Activated T-cell treated with anti-CD3 and anti-CD28 coated beads, Interleukin-2, amount 50 U/mL, for 24 hours (primary cell): ENCODE measurements around the gene CDK16.
A peak's percentile ranks its signal among the peaks of the same experiment; 100 is the strongest.

Source experiments
- DNase-seq: peaks from one replicate; pipeline ENCODE4 v3.0.0-alpha.2; 2020
- H3K27ac Mint-ChIP-seq: 2 replicates; pipeline ENCODE4 v1.8.0; 2020; ENCODE audit warnings: mild to moderate bottlenecking, mixed read lengths
- H3K27me3 Mint-ChIP-seq: 2 replicates; pipeline ENCODE4 v1.8.0; 2020; ENCODE audit warnings: mixed read lengths
- H3K36me3 Mint-ChIP-seq: 2 replicates; pipeline ENCODE4 v1.8.0; 2020; ENCODE audit warnings: low read depth, mixed read lengths
- H3K4me1 Mint-ChIP-seq: 2 replicates; pipeline ENCODE4 v1.8.0; 2020; ENCODE audit warnings: low read depth, mixed read lengths
- H3K4me3 Mint-ChIP-seq: 2 replicates; pipeline ENCODE4 v1.8.0; 2020; ENCODE audit warnings: mild to moderate bottlenecking, moderate library complexity, mixed read lengths
- H3K9me3 Mint-ChIP-seq: 2 replicates; pipeline ENCODE4 v1.8.0; 2020; ENCODE audit warnings: mixed read lengths

The CDK16 gene

GRCh38 chrX:47193475-47194193, 24.8 kb upstream of the CDK16 start, which contains the start of gene UBA1:
Gene UBA1, plus strand, starts transcription at chrX:47193829. Its CDS starts 4,974 bp downstream, at chrX:47198803.
- H3K9me3 Mint-ChIP-seq: no peaks in the 10 kb centered on the region
- DNase-seq: peak; percentile 95
- H3K4me1 Mint-ChIP-seq: peaks cover 73% of the 10 kb centered on the region
- peaks cover 3% of the 10 kb centered on the region for H3K27me3 Mint-ChIP-seq
- peaks cover 82% of the 10 kb centered on the region for H3K36me3 Mint-ChIP-seq
- H3K4me3 Mint-ChIP-seq: peak within 1 kb of the TSS; percentile 95
- H3K27ac Mint-ChIP-seq: peak within 1 kb of the TSS; percentile 98

- peaks cover 89% of the 10 kb centered on the region for H3K36me3 Mint-ChIP-seq
- H3K4me1 Mint-ChIP-seq: peaks cover 66% of the 10 kb centered on the region
- H3K9me3 Mint-ChIP-seq: no peaks in the 10 kb centered on the region
Observed at GRCh38 chrX:47194194-47194787, 24.2 kb upstream of the CDK16 start.

GRCh38 chrX:47196098-47196497, 22.4 kb upstream of the CDK16 start:
- peaks cover 98% of the 10 kb centered on the region for H3K36me3 Mint-ChIP-seq

More at GRCh38 chrX:47194194-47194787, 24.2 kb upstream of the CDK16 start:
- Mint-ChIP-seq H3K27ac (peak overlapping the region; percentile 98), H3K27me3 (peaks cover 3% of the 10 kb centered on the region), H3K4me3 (peak overlapping the region; percentile 95)
- DNase-seq: no peak

DNA sequence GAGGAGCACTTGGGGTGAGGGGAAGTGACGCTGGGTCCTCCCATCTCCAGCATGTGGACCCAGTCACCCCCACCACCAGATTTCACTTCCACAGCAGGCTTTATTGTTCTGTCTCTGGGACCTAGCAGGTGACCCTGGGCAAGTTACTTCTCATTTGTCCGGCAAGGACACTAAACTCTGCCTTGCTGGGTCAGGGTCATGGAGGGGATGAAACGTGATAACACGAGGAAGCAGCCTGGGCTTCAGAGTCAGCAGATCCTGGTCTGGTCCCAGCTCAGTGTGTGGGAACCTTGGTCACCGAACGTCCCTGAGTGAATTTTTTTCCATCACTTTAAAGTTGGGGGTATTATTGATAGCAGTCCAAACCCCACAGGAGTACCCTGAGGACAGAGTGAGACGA, 21.0 kb upstream of the CDK16 start:
- Mint-ChIP-seq H3K9me3 (no peaks in the 10 kb centered on the region), H3K27ac (peak overlapping the region; percentile 98), H3K4me1 (peaks cover 52% of the 10 kb centered on the region), H3K27me3 (no peaks in the 10 kb centered on the region), H3K4me3 (peak overlapping the region; percentile 23), H3K36me3 (peaks cover 100% of the 10 kb centered on the region)
- DNase-seq: no peak

More at GRCh38 chrX:47196098-47196497, 22.4 kb upstream of the CDK16 start:
- H3K27me3 Mint-ChIP-seq: no peaks in the 10 kb centered on the region
- H3K27ac Mint-ChIP-seq: peak overlapping the region; percentile 98
- peaks cover 57% of the 10 kb centered on the region for H3K4me1 Mint-ChIP-seq
- H3K9me3 Mint-ChIP-seq: no peaks in the 10 kb centered on the region
- no peak for DNase-seq
- peak overlapping the region; percentile 95 for H3K4me3 Mint-ChIP-seq

DNA sequence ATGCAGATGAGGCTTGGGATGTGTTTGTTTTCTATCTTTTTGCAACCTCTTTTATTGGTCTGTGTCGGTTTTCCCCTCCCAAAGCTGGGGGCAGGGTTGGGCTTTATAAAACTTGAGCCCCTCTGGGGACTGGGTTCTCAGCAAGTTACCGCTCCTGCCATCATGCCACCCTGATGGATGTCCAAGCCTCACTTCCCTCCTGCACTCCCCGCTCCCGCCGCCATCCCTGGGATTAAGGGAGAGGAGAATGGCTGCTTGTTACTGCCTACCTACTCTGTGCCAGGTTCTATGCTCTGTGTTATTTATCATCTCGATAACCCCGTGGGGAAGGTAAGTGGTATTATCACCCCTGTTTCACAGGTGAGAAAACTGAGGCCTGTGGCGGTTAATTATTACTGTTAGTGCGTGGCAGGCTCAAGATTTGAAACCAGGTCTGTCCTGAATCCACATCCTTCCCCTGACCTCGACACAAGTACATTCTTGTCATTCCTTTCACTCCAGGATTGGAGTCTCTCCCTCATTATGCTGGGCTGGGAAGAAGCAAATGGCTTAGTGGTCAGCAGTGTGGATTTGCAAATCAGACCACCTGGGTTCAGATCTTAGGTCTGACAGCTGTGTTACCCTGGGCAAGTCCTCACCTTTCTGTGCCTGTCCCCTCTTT, 20.3 kb upstream of the CDK16 start:
- peaks cover 100% of the 10 kb centered on the region for H3K36me3 Mint-ChIP-seq
- no peaks in the 10 kb centered on the region for H3K27me3 Mint-ChIP-seq
- DNase-seq: no peak
- H3K27ac Mint-ChIP-seq: peak overlapping the region; percentile 98
- H3K9me3 Mint-ChIP-seq: no peaks in the 10 kb centered on the region
- peaks cover 46% of the 10 kb centered on the region for H3K4me1 Mint-ChIP-seq
- H3K4me3 Mint-ChIP-seq: no peak overlapping the region

DNA sequence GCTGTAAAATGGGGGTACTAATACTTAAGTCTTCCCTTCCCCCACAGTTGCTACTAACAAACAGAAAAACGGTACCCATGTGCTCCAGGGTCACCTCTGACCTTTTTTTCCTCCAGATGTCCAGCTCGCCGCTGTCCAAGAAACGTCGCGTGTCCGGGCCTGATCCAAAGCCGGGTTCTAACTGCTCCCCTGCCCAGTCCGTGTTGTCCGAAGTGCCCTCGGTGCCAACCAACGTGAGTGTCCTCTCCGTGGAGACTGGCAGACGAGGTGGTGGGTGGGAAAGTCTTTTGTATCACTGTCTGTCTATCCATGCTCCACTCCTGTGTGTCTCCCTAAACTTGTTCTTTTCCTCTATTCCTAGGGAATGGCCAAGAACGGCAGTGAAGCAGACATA, 19.8 kb upstream of the CDK16 start:
- no peak overlapping the region for H3K4me3 Mint-ChIP-seq
- no peaks in the 10 kb centered on the region for H3K27me3 Mint-ChIP-seq
- H3K9me3 Mint-ChIP-seq: no peaks in the 10 kb centered on the region
- H3K27ac Mint-ChIP-seq: peak overlapping the region; percentile 42
- DNase-seq: no peak
- H3K36me3 Mint-ChIP-seq: peaks cover 100% of the 10 kb centered on the region
- H3K4me1 Mint-ChIP-seq: peaks cover 42% of the 10 kb centered on the region

- Mint-ChIP-seq H3K36me3 (peaks cover 100% of the 10 kb centered on the region), H3K27me3 (no peaks in the 10 kb centered on the region), H3K4me3 (no peak overlapping the region), H3K4me1 (peaks cover 40% of the 10 kb centered on the region), H3K9me3 (no peaks in the 10 kb centered on the region), H3K27ac (no peak overlapping the region)
- DNase-seq: no peak
Observed at GRCh38 chrX:47199286-47199685, 19.2 kb upstream of the CDK16 start.

DNA sequence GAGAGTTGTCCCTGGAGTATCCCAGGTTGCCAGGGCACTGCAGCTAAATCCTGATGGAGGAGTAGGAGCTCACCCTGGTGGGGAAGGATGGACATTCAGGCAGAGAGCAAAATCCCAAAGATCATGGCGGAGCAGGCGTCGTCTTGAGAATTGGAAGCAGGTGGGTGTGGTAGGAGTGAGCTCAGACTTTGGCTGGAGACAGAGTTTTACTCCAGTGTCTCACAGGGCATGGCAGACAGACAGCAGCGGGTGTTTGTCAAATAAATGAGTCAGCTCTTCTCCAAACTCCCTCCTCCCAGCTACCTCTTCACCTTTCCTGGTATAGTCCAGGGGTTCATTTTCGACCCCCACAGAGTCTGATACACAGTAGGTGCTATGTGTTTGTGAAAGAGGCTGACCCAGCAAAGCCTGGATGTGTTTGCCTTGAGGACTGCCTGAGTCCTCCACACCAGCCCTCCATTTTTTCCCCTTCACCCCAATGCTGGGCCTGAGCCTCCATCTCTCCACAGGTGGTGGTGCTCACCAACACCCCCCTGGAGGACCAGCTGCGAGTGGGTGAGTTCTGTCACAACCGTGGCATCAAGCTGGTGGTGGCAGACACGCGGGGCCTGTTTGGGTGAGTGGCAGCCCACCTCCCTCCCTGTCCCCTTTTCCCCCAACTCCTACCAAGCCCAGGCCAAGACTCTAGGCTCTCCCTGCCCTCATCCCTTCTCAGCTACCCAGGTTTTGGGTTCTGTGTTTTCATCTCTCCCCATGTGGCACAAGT, 17.9 kb upstream of the CDK16 start:
- no peaks in the 10 kb centered on the region for H3K27me3 Mint-ChIP-seq
- no peak overlapping the region for H3K4me3 Mint-ChIP-seq
- peak overlapping the region; percentile 68 for H3K27ac Mint-ChIP-seq
- peaks cover 34% of the 10 kb centered on the region for H3K4me1 Mint-ChIP-seq
- no peak for DNase-seq
- no peaks in the 10 kb centered on the region for H3K9me3 Mint-ChIP-seq
- H3K36me3 Mint-ChIP-seq: peaks cover 100% of the 10 kb centered on the region

GRCh38 chrX:47201345-47201944, 17.0 kb upstream of the CDK16 start:
- H3K27ac Mint-ChIP-seq: peak overlapping the region; percentile 68
- H3K9me3 Mint-ChIP-seq: no peaks in the 10 kb centered on the region
- no peak overlapping the region for H3K4me3 Mint-ChIP-seq
- no peak for DNase-seq
- H3K36me3 Mint-ChIP-seq: peaks cover 100% of the 10 kb centered on the region
- no peaks in the 10 kb centered on the region for H3K27me3 Mint-ChIP-seq
- peaks cover 31% of the 10 kb centered on the region for H3K4me1 Mint-ChIP-seq

DNA sequence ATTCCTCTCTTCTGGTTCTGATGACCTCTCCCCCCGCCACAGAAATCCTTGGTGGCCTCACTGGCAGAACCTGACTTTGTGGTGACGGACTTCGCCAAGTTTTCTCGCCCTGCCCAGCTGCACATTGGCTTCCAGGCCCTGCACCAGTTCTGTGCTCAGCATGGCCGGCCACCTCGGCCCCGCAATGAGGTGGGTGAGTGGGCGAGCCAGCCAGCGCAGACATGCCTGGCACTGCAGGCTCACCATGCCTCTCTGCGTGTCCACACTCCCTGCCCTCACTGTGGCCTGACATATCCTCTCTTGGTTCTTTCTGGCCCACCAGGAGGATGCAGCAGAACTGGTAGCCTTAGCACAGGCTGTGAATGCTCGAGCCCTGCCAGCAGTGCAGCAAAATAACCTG, 16.2 kb upstream of the CDK16 start:
- Mint-ChIP-seq H3K27me3 (no peaks in the 10 kb centered on the region), H3K27ac (peak overlapping the region; percentile 29), H3K4me3 (no peak overlapping the region), H3K9me3 (no peaks in the 10 kb centered on the region), H3K36me3 (peaks cover 100% of the 10 kb centered on the region), H3K4me1 (peaks cover 23% of the 10 kb centered on the region)
- no peak for DNase-seq

DNA sequence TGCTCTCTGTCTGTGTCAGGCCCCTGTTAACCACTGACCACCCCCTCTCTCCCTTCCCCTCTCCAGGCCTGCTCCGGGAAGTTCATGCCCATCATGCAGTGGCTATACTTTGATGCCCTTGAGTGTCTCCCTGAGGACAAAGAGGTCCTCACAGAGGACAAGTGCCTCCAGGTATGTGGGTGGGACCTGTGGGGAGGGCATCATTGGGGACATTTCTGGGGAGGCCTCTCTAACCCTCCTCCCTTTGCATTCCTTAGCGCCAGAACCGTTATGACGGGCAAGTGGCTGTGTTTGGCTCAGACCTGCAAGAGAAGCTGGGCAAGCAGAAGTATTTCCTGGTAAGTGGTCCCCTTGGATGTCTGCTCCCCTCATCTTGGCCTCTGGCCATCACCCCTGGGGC, 15.6 kb upstream of the CDK16 start:
- H3K4me1 Mint-ChIP-seq: peaks cover 17% of the 10 kb centered on the region
- no peak overlapping the region for H3K27ac Mint-ChIP-seq
- H3K9me3 Mint-ChIP-seq: no peaks in the 10 kb centered on the region
- DNase-seq: no peak
- H3K36me3 Mint-ChIP-seq: peaks cover 100% of the 10 kb centered on the region
- H3K4me3 Mint-ChIP-seq: no peak overlapping the region
- no peaks in the 10 kb centered on the region for H3K27me3 Mint-ChIP-seq

GRCh38 chrX:47204970-47205369, 13.5 kb upstream of the CDK16 start:
- Mint-ChIP-seq H3K4me1 (peaks cover 11% of the 10 kb centered on the region), H3K36me3 (peaks cover 100% of the 10 kb centered on the region), H3K27me3 (no peaks in the 10 kb centered on the region), H3K4me3 (no peak overlapping the region), H3K27ac (peak overlapping the region; percentile 53), H3K9me3 (no peaks in the 10 kb centered on the region)
- no peak for DNase-seq

DNA sequence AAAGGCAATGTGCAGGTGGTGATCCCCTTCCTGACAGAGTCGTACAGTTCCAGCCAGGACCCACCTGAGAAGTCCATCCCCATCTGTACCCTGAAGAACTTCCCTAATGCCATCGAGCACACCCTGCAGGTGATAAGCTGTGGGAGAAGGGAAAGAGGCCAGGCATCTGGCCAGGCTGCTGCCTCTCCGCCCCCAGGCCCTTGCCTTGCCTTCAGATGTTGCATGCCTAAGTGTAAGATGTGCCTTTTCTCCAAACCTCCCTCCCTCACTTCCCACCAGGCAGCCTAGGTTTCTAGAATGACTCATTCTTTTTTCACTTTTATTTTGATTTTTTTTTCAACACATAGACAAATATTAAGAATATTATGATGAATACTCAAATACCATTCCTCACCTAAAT, 12.2 kb upstream of the CDK16 start:
- peaks cover 11% of the 10 kb centered on the region for H3K4me1 Mint-ChIP-seq
- no peak overlapping the region for H3K4me3 Mint-ChIP-seq
- peak overlapping the region; percentile 67 for H3K27ac Mint-ChIP-seq
- no peaks in the 10 kb centered on the region for H3K27me3 Mint-ChIP-seq
- no peak for DNase-seq
- peaks cover 100% of the 10 kb centered on the region for H3K36me3 Mint-ChIP-seq
- no peaks in the 10 kb centered on the region for H3K9me3 Mint-ChIP-seq

- no peaks in the 10 kb centered on the region for H3K27me3 Mint-ChIP-seq
- peaks cover 100% of the 10 kb centered on the region for H3K36me3 Mint-ChIP-seq
- H3K27ac Mint-ChIP-seq: no peak overlapping the region
- H3K4me3 Mint-ChIP-seq: no peak overlapping the region
- H3K9me3 Mint-ChIP-seq: no peaks in the 10 kb centered on the region
- peaks cover 11% of the 10 kb centered on the region for H3K4me1 Mint-ChIP-seq
- no peak for DNase-seq
Observed at GRCh38 chrX:47208108-47208507, 10.4 kb upstream of the CDK16 start.
